Measurements from ENCODE around the gene CTRL.

- TF ChIP-seq CTCF (conservative IDR thresholded peaks at IDR 0.05 in 1 of 2, IDR thresholded peaks at IDR 0.05 in 1 of 2; ENCODE audit: extremely low read depth in 1 of 2, insufficient read depth in 1 of 2, low read depth in 1 of 2, low read length in 2 of 2): no peak
- TF ChIP-seq EZH2 (IDR thresholded peaks at IDR 0.05; ENCODE audit: borderline replicate concordance, low read length): no peak
Measured at GRCh38 chr16:67940446-67941089, 8.9 kb upstream of the CTRL start.
